B cell (primary cell): Measurements from ENCODE around the gene LSM3.

Experiments
- EZH2 ChIP-seq: IDR thresholded peaks from 2 replicates; pipeline ENCODE4 v1.6.1; 2012; ENCODE audit warnings: borderline replicate concordance, low read depth, mild to moderate bottlenecking, moderate library complexity, low read length; ENCODE audit not compliant: insufficient read depth, poor library complexity, severe bottlenecking
- TF ChIP-seq, protein P1 (sequence below): fragments of 200-600 bp; IDR thresholded peaks from one replicate; pipeline ENCODE4 v1.8.0; 2022; ENCODE audit warnings: antibody characterized with exemption, mild to moderate bottlenecking

DNA sequence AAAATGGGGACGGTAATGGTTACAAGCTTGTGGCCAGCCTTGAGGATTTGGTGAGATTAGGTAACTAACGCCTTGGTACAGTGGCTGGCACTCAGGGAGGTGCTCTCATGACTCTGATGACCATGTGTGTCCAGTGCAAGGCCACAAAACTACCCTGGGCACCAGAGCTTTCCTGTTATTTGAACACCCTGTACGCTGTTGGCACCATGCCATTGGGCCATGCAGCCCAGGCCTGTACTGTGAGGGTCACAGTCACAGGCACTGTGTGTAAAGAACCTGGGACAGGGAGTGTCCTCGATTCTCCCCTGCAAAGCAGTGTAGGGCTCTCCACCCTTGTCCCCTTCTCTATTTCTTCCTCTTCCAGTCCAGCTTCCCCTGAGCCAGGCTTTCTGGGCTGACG is 47.5 kb upstream of the LSM3 start:
- TF ChIP-seq, protein P1, sequence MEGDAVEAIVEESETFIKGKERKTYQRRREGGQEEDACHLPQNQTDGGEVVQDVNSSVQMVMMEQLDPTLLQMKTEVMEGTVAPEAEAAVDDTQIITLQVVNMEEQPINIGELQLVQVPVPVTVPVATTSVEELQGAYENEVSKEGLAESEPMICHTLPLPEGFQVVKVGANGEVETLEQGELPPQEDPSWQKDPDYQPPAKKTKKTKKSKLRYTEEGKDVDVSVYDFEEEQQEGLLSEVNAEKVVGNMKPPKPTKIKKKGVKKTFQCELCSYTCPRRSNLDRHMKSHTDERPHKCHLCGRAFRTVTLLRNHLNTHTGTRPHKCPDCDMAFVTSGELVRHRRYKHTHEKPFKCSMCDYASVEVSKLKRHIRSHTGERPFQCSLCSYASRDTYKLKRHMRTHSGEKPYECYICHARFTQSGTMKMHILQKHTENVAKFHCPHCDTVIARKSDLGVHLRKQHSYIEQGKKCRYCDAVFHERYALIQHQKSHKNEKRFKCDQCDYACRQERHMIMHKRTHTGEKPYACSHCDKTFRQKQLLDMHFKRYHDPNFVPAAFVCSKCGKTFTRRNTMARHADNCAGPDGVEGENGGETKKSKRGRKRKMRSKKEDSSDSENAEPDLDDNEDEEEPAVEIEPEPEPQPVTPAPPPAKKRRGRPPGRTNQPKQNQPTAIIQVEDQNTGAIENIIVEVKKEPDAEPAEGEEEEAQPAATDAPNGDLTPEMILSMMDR = no peak
- TF ChIP-seq EZH2 = no peak
